ENCODE data around the gene TSEN34. TPM values are rescaled to one million over a fixed set of nuclear protein-coding genes. Genes with fewer than 3 reads are reported as not detected.

The TSEN34 gene
- total RNA-seq, 2 donors from 2014 or later = 15.5 to 26.2 TPM

GRCh38 chr19:54155694-54156093 is 35.4 kb upstream of the TSEN34 start:
- peaks cover 40 to 42% of the 10 kb centered on the region in 2 donors for H3K4me1 Mint-ChIP-seq (ENCODE audit: low read depth in 2 of 2)
- H3K27ac Mint-ChIP-seq = no peak overlapping the region
- no peak for ATAC-seq
- H3K4me3 Mint-ChIP-seq = no peak overlapping the region
- DNase-seq (ENCODE audit: low spot score) = no peak
- H3K36me3 Mint-ChIP-seq = peaks cover 6% of the 10 kb centered on the region
- H3K9me3 Mint-ChIP-seq = no peaks in the 10 kb centered on the region
- H3K27me3 Mint-ChIP-seq = no peaks in the 10 kb centered on the region

GRCh38 chr19:54156490-54156889 is 34.6 kb upstream of the TSEN34 start:
- Mint-ChIP-seq H3K27me3 (no peaks in the 10 kb centered on the region), H3K36me3 (peaks cover 6% of the 10 kb centered on the region), H3K9me3 (no peaks in the 10 kb centered on the region), H3K27ac (no peak overlapping the region), H3K4me3 (no peak overlapping the region), H3K4me1 (ENCODE audit: low read depth in 2 of 2) (peaks cover 42 to 46% of the 10 kb centered on the region in 2 donors)
- no peak for ATAC-seq
- no peak for DNase-seq (ENCODE audit: low spot score)

- Mint-ChIP-seq H3K27ac (no peak overlapping the region), H3K9me3 (no peaks in the 10 kb centered on the region), H3K36me3 (peaks cover 6% of the 10 kb centered on the region), H3K4me3 (peak overlapping the region; percentile 47), H3K4me1 (ENCODE audit: low read depth in 2 of 2) (peaks cover 42 to 46% of the 10 kb centered on the region in 2 donors), H3K27me3 (no peaks in the 10 kb centered on the region)
- no peak for DNase-seq (ENCODE audit: low spot score)
- ATAC-seq = no peak
Observed at GRCh38 chr19:54156953-54157352, 34.2 kb upstream of the TSEN34 start.

GRCh38 chr19:54158812-54159351 is 32.2 kb upstream of the TSEN34 start:
- Mint-ChIP-seq H3K36me3 (peaks cover 6% of the 10 kb centered on the region), H3K27me3 (no peaks in the 10 kb centered on the region), H3K4me3 (peak overlapping the region; percentile 94), H3K9me3 (no peaks in the 10 kb centered on the region), H3K4me1 (ENCODE audit: low read depth in 2 of 2) (peaks cover 44 to 56% of the 10 kb centered on the region in 2 donors), H3K27ac (peak overlapping the region; percentile 95 to 97)
- DNase-seq (ENCODE audit: low spot score) = no peak
- no peak for ATAC-seq

- Mint-ChIP-seq H3K4me1 (ENCODE audit: low read depth in 2 of 2) (peaks cover 48 to 56% of the 10 kb centered on the region in 2 donors), H3K27me3 (no peaks in the 10 kb centered on the region), H3K4me3 (peak within 1 kb of the TSS; percentile 94), H3K27ac (peak within 1 kb of the TSS; percentile 95 to 97), H3K9me3 (no peaks in the 10 kb centered on the region), H3K36me3 (peaks cover 6% of the 10 kb centered on the region)
- DNase-seq (ENCODE audit: low spot score) = peak; percentile 100
- peak; percentile 95 to 96 for ATAC-seq
Observed at GRCh38 chr19:54159352-54160181, 31.5 kb upstream of the TSEN34 start, which contains the start of gene LENG1. LENG1 (minus strand) TSS chr19:54159721; CDS start chr19:54159695, 26 bp downstream.

- no peaks in the 10 kb centered on the region for H3K27me3 Mint-ChIP-seq
- no peak for DNase-seq (ENCODE audit: low spot score)
- H3K9me3 Mint-ChIP-seq = no peaks in the 10 kb centered on the region
- H3K4me3 Mint-ChIP-seq = peak overlapping the region; percentile 94
- H3K4me1 Mint-ChIP-seq (ENCODE audit: low read depth in 2 of 2) = peaks cover 48 to 60% of the 10 kb centered on the region in 2 donors
- no peak for ATAC-seq
- peak overlapping the region; percentile 95 to 97 for H3K27ac Mint-ChIP-seq
- peaks cover 6% of the 10 kb centered on the region for H3K36me3 Mint-ChIP-seq
Observed at GRCh38 chr19:54160182-54160811, 30.8 kb upstream of the TSEN34 start.

GRCh38 chr19:54160854-54161253 is 30.3 kb upstream of the TSEN34 start:
- no peak for ATAC-seq
- H3K36me3 Mint-ChIP-seq = peaks cover 6% of the 10 kb centered on the region
- DNase-seq (ENCODE audit: low spot score) = no peak
- peaks cover 48 to 66% of the 10 kb centered on the region in 2 donors for H3K4me1 Mint-ChIP-seq (ENCODE audit: low read depth in 2 of 2)
- no peaks in the 10 kb centered on the region for H3K9me3 Mint-ChIP-seq
- peak overlapping the region; percentile 94 for H3K4me3 Mint-ChIP-seq
- no peaks in the 10 kb centered on the region for H3K27me3 Mint-ChIP-seq
- H3K27ac Mint-ChIP-seq = peak overlapping the region; percentile 95 to 97

GRCh38 chr19:54162241-54162805 is 28.8 kb upstream of the TSEN34 start:
- DNase-seq (ENCODE audit: low spot score) (peak; percentile 82), ATAC-seq (peak; percentile 48 to 56)
- peak overlapping the region; percentile 30 to 65 for H3K27ac Mint-ChIP-seq
- peak overlapping the region; percentile 94 for H3K4me3 Mint-ChIP-seq
- H3K27me3 Mint-ChIP-seq = no peaks in the 10 kb centered on the region
- no peaks in the 10 kb centered on the region for H3K9me3 Mint-ChIP-seq
- no peaks in the 10 kb centered on the region for H3K36me3 Mint-ChIP-seq
- H3K4me1 Mint-ChIP-seq (ENCODE audit: low read depth in 2 of 2) = peaks cover 44 to 60% of the 10 kb centered on the region in 2 donors

GRCh38 chr19:54162884-54163283 is 28.2 kb upstream of the TSEN34 start:
- no peak for ATAC-seq
- DNase-seq (ENCODE audit: low spot score) = no peak
- H3K4me3 Mint-ChIP-seq = peak overlapping the region; percentile 94
- no peaks in the 10 kb centered on the region for H3K9me3 Mint-ChIP-seq
- no peaks in the 10 kb centered on the region for H3K27me3 Mint-ChIP-seq
- peak overlapping the region; percentile 30 to 65 for H3K27ac Mint-ChIP-seq
- H3K4me1 Mint-ChIP-seq (ENCODE audit: low read depth in 2 of 2) = peaks cover 44 to 60% of the 10 kb centered on the region in 2 donors
- H3K36me3 Mint-ChIP-seq = no peaks in the 10 kb centered on the region

GRCh38 chr19:54164369-54165068 is 26.6 kb upstream of the TSEN34 start:
- Mint-ChIP-seq H3K27me3 (no peaks in the 10 kb centered on the region), H3K27ac (peak overlapping the region; percentile 57 to 69), H3K4me3 (peak overlapping the region; percentile 83), H3K4me1 (ENCODE audit: low read depth in 2 of 2) (peaks cover 32 to 44% of the 10 kb centered on the region in 2 donors), H3K9me3 (no peaks in the 10 kb centered on the region), H3K36me3 (no peaks in the 10 kb centered on the region)
- ATAC-seq (peak; percentile 31 to 63), DNase-seq (ENCODE audit: low spot score) (peak; percentile 83)

GRCh38 chr19:54165222-54165621 is 25.9 kb upstream of the TSEN34 start:
- no peak for DNase-seq (ENCODE audit: low spot score)
- no peak for ATAC-seq
- Mint-ChIP-seq H3K4me1 (ENCODE audit: low read depth in 2 of 2) (peaks cover 26 to 37% of the 10 kb centered on the region in 2 donors), H3K27me3 (no peaks in the 10 kb centered on the region), H3K36me3 (no peaks in the 10 kb centered on the region), H3K27ac (peak overlapping the region in 1 of 2 donors; percentile 69), H3K9me3 (no peaks in the 10 kb centered on the region), H3K4me3 (no peak overlapping the region)

- Mint-ChIP-seq H3K36me3 (no peaks in the 10 kb centered on the region), H3K4me3 (no peak overlapping the region), H3K9me3 (no peaks in the 10 kb centered on the region), H3K27me3 (no peaks in the 10 kb centered on the region), H3K4me1 (ENCODE audit: low read depth in 2 of 2) (peaks cover 11 to 19% of the 10 kb centered on the region in 2 donors), H3K27ac (no peak overlapping the region)
- ATAC-seq (peak; percentile 85 to 86), DNase-seq (ENCODE audit: low spot score) (peak; percentile 89)
Observed at GRCh38 chr19:54168174-54168917, 22.8 kb upstream of the TSEN34 start.
